HG02970 (cell line): ENCODE measurements around the gene DCAF16.

Experiments
- ATAC-seq: cut with Tn5 transposase; IDR thresholded peaks from one replicate; pipeline ENCODE4 v1.9.1; 2021; ENCODE audit warnings: mild to moderate bottlenecking, moderate library complexity, moderate number of reproducible peaks; ENCODE audit not compliant: unreplicated experiment, low FRiP score

The DCAF16 gene

DNA sequence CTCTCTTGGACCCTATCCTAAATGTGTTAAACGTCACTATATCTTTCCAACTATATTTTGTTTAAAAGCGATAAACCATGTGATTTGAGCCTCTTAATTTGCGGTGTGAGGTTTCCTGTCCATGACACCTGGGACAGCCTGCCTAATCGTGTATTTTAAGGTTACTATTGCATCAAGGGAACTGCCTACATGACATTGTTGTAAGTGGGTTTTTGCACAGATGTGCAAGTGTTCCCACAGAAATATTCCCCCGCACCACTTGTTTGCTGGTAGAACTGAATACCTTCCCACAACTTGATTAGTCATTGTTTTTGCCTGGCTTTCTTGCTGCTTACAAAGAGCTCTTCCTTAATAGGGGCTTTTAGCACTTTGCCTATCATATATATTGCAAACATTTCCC lies 24.0 kb downstream of the DCAF16 start:
- no peak for ATAC-seq

DNA sequence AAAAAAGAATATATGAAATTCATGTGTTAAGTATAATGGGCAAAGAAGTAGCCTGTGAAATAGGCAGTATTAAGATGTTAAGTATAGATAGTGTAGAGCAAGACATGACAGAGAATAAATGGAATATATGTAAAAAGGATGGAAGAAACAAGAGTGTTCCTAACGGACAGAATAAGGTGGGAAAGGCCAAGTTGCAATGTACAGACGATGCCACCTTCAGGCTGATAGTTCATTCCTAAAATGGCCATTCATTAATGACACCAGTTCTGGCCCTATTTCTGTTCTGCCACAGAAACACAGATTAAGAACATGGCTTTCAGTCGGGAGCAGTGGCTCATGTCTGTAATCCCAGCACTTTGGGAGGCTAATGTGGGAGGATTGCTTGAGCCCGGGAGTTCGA lies 24.7 kb downstream of the DCAF16 start:
- no peak for ATAC-seq

GRCh38 chr4:17781300-17782287 lies 29.0 kb downstream of the DCAF16 start, which contains the start of gene FAM184B:
Gene FAM184B (minus strand): TSS chr4:17781621. CDS start chr4:17781299, 322 bp downstream.
- no peak for ATAC-seq

DNA sequence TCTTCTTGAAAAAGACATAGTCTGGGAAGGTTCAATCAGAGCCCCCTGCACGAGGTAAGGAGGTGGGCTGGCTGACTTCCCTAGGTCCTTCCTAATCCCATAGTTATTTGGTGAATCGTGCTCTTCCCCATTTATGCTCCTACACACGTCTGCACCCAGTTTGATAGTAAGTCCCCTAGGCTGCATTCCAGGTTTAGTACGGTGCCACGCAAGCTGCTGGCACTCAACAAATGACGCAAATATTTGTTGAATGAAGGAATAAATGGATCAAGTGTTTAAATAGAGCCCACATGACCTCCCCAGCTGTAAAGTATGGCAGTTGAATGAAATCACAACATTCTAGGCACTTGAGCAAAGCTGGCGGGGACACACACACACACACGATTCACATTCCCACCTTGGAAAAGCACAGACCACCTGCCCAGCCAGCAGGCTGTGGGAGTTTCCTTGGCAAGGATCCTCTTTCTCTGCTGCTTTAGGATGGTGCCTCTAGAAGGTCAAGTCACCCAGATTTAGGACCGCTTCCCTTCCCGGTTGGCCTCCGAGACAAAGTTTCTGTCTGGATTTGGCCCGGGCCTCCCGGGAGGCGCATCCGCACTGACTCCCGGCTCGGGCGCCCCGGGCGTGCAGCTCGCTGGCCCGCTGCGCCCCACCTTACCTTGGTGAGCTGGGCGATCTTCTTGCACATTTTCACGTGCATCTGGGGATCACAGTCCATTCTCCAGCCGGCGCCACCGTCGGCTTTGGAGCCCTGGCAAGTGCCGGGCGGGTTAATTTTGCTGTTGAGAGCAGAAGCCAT lies 29.9 kb downstream of the DCAF16 start:
- no peak for ATAC-seq

- ATAC-seq, result no peak
These were observed 32.1 kb downstream of the DCAF16 start for GRCh38 chr4:17778431-17778830.

- ATAC-seq, result no peak
These were observed 37.3 kb downstream of the DCAF16 start for GRCh38 chr4:17773135-17773698.

DNA sequence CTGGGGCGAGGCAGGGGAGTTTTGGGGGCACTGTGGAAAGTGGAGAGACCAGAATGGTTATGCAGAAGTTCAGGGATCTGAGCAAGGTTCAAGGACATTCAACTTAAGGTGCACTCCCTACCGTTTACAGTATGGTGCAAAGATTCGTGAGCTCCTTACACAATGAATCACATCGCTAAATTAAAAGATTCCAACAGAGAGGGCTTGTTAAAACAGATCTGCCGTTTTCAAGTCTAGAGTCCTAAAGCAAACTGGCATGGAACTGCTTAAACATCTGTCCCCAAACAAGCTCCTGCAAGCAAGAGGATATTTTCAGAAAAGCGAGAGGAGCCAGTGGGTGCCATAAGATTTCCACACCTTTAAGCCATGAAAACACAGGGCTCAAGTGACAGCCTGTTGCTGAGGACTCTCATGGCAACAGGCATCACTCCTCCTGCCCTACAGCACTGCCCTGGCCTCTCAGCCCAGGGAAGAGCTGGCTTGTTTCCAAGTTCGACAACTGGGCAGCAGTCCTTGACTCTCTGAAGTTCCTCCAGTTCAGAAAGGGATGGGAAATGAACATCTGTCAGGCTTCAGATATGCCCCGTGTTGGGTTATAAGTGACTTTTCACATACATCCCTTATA lies 39.2 kb downstream of the DCAF16 start:
- ATAC-seq, result no peak

DNA sequence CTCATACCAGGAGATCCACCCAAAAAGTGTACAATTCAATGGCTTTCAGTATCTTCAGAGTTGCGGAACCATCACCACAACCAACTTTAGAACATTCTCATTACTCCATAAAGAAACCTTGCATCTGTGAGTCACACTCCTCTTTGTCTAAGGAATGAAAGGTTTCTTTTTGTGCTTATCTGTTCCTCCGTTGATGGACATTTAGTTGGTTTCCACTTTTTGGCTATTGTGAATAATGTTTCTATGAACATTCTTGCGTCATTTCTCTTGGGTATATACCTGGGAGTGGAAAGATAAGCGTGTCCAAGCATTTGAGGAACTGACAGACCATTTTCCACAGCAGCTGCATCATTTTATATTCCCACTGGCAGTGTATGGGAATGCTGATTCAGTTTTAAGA lies 39.7 kb downstream of the DCAF16 start:
- ATAC-seq, result no peak

DNA sequence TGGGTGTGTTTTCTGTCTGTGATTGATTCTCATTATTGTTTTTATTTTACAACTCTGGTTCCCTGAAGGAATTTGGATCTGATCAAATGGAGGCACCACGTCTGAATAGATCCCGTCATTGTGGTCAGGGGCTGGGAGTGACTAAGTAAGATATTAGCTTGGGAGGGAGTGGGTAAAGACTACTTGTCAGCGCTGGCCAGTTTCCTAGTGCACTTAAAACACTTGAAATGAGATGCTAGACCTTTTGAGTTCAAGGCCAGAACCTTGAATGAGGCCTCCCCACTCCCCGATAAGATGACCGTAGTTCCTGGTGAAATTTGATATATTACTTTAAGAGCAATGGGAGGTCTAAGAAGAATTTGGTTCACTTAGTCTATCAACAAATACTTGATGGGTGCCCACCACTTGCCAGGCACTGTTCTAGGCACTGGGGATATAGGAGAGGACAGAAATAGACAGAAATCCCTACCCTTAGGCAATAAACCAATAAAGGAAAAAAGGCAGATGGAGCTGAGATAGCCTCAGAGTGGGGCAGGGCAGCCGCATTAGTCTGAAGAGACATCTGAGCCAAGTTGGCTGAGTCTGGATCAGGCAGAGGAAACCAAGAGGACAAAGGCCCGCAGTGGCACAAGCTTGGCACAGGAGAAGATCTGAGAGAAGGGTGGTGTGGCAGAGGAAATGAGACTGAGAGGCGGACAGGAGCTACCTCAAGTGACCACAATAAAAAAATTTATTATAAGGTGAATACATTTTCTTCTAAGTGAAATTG lies 41.0 kb downstream of the DCAF16 start:
- ATAC-seq, result no peak

GRCh38 chr4:17766826-17767458 lies 43.6 kb downstream of the DCAF16 start:
- no peak for ATAC-seq

DNA sequence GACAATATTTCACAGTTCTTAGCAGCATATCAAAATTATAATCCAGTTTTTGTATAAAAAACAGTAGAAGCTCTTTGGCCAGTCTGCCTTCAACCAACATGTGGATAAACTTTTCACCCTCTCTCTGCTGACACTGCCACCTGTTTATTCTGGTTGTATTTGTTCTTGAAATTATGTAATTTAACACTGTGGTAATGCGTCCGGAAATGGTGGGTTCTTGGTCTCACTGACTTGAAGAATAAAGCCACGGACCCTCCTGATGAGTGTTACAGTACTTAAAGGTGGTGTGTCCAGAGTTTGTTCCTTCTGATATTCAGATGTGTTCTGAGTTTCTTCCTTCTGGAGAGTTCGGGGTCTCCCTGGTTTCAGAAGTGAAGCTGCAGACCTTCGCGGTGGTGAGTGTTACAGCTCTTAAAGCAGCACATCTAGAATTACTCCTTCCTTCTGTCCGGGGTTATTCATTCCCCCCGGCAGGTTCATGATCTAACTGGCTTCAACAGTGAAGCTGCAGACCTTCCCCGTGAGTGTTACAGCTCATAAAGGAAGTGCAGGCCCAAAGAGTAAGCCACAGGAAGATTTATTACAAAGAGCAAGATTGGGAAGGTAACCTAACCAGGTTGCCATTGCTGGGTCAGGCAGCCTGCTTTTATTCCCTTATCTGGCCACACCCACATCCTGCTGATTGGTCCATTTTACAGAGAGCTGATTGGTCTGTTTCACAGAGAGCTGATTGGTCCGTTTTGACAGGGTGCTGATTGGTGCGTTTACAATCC lies 44.9 kb downstream of the DCAF16 start:
- no peak for ATAC-seq

DNA sequence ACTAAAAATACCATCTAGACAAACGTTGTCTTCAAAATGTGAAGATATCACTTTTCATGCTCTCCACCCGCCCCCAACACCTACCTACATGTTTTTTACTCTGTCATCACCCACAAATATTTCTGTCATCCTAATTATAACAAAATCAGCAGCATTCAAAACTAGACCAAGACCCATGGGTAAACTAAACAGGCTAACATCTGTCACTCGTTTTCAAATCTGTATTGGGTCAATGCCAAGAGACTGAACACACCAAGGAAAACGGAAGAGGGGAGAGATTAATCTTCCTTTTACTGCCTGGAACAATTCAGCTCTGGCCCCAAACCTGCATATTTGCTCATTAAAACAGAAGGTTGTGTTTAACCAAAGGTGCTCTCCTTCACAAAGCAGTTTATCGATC lies 46.6 kb downstream of the DCAF16 start:
- ATAC-seq, result no peak

GRCh38 chr4:17763416-17763815 lies 47.1 kb downstream of the DCAF16 start:
- ATAC-seq, result no peak

GRCh38 chr4:17762726-17763125 lies 47.8 kb downstream of the DCAF16 start:
- no peak for ATAC-seq

DNA sequence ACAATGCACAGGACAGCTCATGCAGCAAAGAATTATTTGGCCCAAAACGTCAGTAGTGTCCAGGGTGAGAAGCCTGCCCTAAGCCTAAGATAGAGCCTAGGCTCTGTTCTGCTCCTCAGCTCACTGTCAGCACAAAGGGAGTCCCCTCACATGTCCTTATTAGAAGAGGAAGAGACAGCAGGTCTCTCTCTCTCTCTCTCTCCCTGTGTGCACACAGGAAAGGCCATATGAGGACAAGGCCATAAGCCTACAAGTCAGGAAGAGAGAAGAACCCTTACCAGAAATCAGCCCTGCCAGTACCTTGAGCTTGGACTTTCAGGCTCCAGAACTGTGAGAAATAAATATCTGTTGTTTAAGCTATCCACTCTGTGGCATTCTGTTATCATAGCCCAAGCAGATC lies 49.5 kb downstream of the DCAF16 start:
- ATAC-seq, result no peak

DNA sequence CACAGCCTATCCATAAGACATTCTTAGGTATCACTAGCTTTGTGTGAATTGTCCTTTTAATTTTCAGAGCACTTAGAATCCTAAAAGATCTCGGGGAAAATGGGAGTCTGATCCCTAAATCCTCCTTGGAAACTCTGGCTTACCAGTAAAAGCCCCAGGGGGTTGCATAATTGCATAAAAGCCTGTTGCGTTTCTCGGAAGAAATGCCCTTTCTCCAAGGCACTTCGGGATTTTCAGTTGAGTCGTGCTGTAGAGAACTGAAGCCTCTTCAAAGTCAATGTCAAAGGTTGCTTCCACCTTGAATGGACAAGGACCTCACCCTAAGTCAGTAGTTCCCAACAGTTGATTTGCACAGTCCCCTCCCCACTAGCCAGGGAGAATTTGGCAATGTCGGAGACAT lies 49.9 kb downstream of the DCAF16 start:
- ATAC-seq, result no peak

- no peak for ATAC-seq
These were observed 52.1 kb downstream of the DCAF16 start for GRCh38 chr4:17758485-17758884.

DNA sequence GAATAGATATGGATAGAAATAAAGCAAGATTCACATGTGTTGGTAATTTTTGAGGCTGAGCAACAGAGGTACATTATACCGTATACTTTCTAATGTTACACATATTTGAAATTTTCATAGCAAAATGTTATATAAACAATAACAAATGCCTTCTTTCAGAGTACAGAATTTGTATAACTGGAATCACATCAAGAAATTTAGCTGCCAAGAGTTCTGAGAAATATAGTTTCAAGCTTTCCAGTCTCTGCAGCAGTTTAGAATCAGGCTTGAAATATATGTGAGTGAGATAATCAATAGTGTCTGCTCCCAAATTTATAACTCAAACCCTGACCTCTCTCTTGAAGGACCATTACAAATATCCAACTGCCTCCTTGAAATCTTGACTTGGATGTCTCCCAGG lies 52.9 kb downstream of the DCAF16 start:
- no peak for ATAC-seq

GRCh38 chr4:17753646-17754045 lies 56.9 kb downstream of the DCAF16 start:
- ATAC-seq, result no peak
